OCI-LY1 (cell line): Measurements from ENCODE around the gene ASB2.

Source experiments
- H2AFZ ChIP-seq: fragments of 200-600 bp; sonication (generic), shearing (Covaris generic); 2 replicates; pipeline ENCODE4 v1.6.0; 2014; ENCODE audit warnings: antibody characterized with exemption, mild to moderate bottlenecking, low read length
- H3F3A ChIP-seq: fragments of 200-600 bp; sonication (generic), shearing (Covaris generic); 2 replicates; pipeline ENCODE4 v1.6.0; 2014; ENCODE audit warnings: mild to moderate bottlenecking, antibody characterized with exemption, low read length, moderate library complexity; ENCODE audit not compliant: insufficient read depth
- H3K27ac ChIP-seq: fragments of 200-600 bp; sonication (generic); 2 replicates; pipeline ENCODE4 v1.5.1; 2014; ENCODE audit warnings: low read length, mixed run types, mild to moderate bottlenecking, low read depth; ENCODE audit not compliant: poor library complexity, severe bottlenecking
- H3K27me3 ChIP-seq: fragments of 200-600 bp; sonication (generic); 2 replicates; pipeline ENCODE4 v1.6.0; 2014; ENCODE audit warnings: antibody characterized with exemption, mild to moderate bottlenecking, low read length, moderate library complexity; ENCODE audit not compliant: insufficient read depth
- H3K36me3 ChIP-seq: fragments of 200-600 bp; sonication (generic); 2 replicates; pipeline ENCODE4 v1.6.1; 2014; ENCODE audit warnings: mild to moderate bottlenecking, antibody characterized with exemption, low read length, moderate library complexity, mixed read lengths; ENCODE audit not compliant: insufficient read depth
- H3K4me1 ChIP-seq: fragments of 200-600 bp; sonication (generic); 2 replicates; pipeline ENCODE4 v1.5.1; 2014; ENCODE audit warnings: mild to moderate bottlenecking, low read length, moderate library complexity; ENCODE audit not compliant: insufficient read depth, severe bottlenecking
- H3K4me2 ChIP-seq: fragments of 200-600 bp; sonication (generic), shearing (Covaris generic); 2 replicates; pipeline ENCODE4 v1.6.1; 2014; ENCODE audit warnings: low read length
- H3K4me3 ChIP-seq: fragments of 200-600 bp; sonication (generic); 2 replicates; pipeline ENCODE4 v1.5.1; 2014; ENCODE audit warnings: low read length, low read depth, mild to moderate bottlenecking, mixed read lengths; ENCODE audit not compliant: poor library complexity, severe bottlenecking
- H3K79me2 ChIP-seq: fragments of 200-600 bp; shearing (Covaris generic); 2 replicates; pipeline ENCODE4 v1.6.1; 2016; ENCODE audit warnings: mixed run types, low read length, mixed read lengths; ENCODE audit not compliant: insufficient read depth
- H3K9ac ChIP-seq: fragments of 200-600 bp; sonication (generic), shearing (Covaris generic); 2 replicates; pipeline ENCODE4 v1.6.1; 2014; ENCODE audit warnings: mild to moderate bottlenecking, low read length, mixed read lengths
- H3K9me2 ChIP-seq: fragments of 200-600 bp; sonication (generic), shearing (Covaris generic); 2 replicates; pipeline ENCODE4 v1.6.1; 2014; ENCODE audit warnings: low read depth, mild to moderate bottlenecking, low read length, mixed read lengths
- H3K9me3 ChIP-seq: fragments of 200-600 bp; shearing (Covaris generic); 2 replicates; pipeline ENCODE4 v1.6.1; 2014; ENCODE audit warnings: low read length, mixed read lengths
- H4K20me1 ChIP-seq: fragments of 200-600 bp; sonication (generic), shearing (Covaris generic); 2 replicates; pipeline ENCODE4 v1.6.0; 2016; ENCODE audit warnings: mild to moderate bottlenecking, low read length; ENCODE audit not compliant: insufficient read depth
- CTCF ChIP-seq: fragments of 200-600 bp; sonication (generic), shearing (Covaris generic); IDR thresholded peaks from 2 replicates; pipeline ENCODE4 v1.5.1; 2017; ENCODE audit warnings: mild to moderate bottlenecking, antibody characterized with exemption, low read length, moderate library complexity, mixed read lengths
- EZH2 ChIP-seq: fragments of 200-600 bp; sonication (generic), shearing (Covaris generic); IDR thresholded peaks from 2 replicates; pipeline ENCODE4 v1.8.0; 2017; ENCODE audit warnings: borderline replicate concordance, mixed run types, mild to moderate bottlenecking, antibody characterized with exemption, low read length, moderate library complexity, mixed read lengths

ASB2 gene

GRCh38 chr14:93969082-93969828 lies 7.1 kb downstream of the ASB2 start:
- H4K20me1 ChIP-seq, result no peaks in the 10 kb centered on the region
- no peak overlapping the region for H2AFZ ChIP-seq
- TF ChIP-seq EZH2 (no peak), CTCF (no peak)
- peak overlapping the region; percentile 100 for H3K27ac ChIP-seq
- H3K9me3 ChIP-seq, result no peaks in the 10 kb centered on the region
- no peaks in the 10 kb centered on the region for H3K9me2 ChIP-seq
- H3K4me3 ChIP-seq, result no peak overlapping the region
- peak overlapping the region; percentile 75 for H3K4me2 ChIP-seq
- H3K79me2 ChIP-seq, result no peaks in the 10 kb centered on the region
- no peaks in the 10 kb centered on the region for H3K27me3 ChIP-seq
- peaks cover 84% of the 10 kb centered on the region for H3K4me1 ChIP-seq
- H3F3A ChIP-seq, result no peaks in the 10 kb centered on the region; the same call in 1 of the 2 replicates
- peak overlapping the region; percentile 85 for H3K9ac ChIP-seq
- H3K36me3 ChIP-seq, result no peaks in the 10 kb centered on the region

- Histone ChIP-seq H3K9ac (peak overlapping the region; percentile 85), H3F3A (peaks cover 7% of the 10 kb centered on the region; the same call in 1 of the 2 replicates), H3K4me3 (no peak overlapping the region), H3K9me2 (no peaks in the 10 kb centered on the region), H3K4me1 (peaks cover 84% of the 10 kb centered on the region), H3K79me2 (no peaks in the 10 kb centered on the region), H3K9me3 (no peaks in the 10 kb centered on the region), H4K20me1 (no peaks in the 10 kb centered on the region), H3K36me3 (no peaks in the 10 kb centered on the region), H2AFZ (no peak overlapping the region), H3K4me2 (peak overlapping the region; percentile 75; the same call in 1 of the 2 replicates), H3K27ac (peak overlapping the region; percentile 100), H3K27me3 (no peaks in the 10 kb centered on the region)
- TF ChIP-seq CTCF (no peak), EZH2 (no peak)
Measured at GRCh38 chr14:93967637-93968250, 8.6 kb downstream of the ASB2 start.

GRCh38 chr14:93965946-93966474 lies 10.4 kb downstream of the ASB2 start:
- TF ChIP-seq EZH2 (no peak), CTCF (no peak)
- Histone ChIP-seq H2AFZ (no peak overlapping the region), H3K4me3 (no peak overlapping the region), H3K9ac (no peak overlapping the region; the same call in 1 of the 2 replicates), H4K20me1 (no peaks in the 10 kb centered on the region), H3K9me3 (no peaks in the 10 kb centered on the region), H3F3A (peaks cover 7% of the 10 kb centered on the region; the same call in 1 of the 2 replicates), H3K27ac (peak overlapping the region; percentile 100), H3K9me2 (no peaks in the 10 kb centered on the region), H3K4me2 (no peak overlapping the region), H3K4me1 (peaks cover 84% of the 10 kb centered on the region), H3K79me2 (no peaks in the 10 kb centered on the region), H3K27me3 (no peaks in the 10 kb centered on the region), H3K36me3 (no peaks in the 10 kb centered on the region)
